HEK293 (cell line): ENCODE data around the gene OSBPL1A.
A peak's percentile ranks its signal among the peaks of the same experiment; 100 is the strongest.

Experiments used
- CTCF ChIA-PET: fragments of 350-600 bp; formaldehyde crosslinking; extraction: SDS; loops from one replicate; lab custom pipeline; 2021; ENCODE audit warnings: antibody characterized with exemption; lab: Yijun Ruan, JAX
- POLR2A ChIA-PET: fragments of 300-600 bp; formaldehyde crosslinking; extraction: SDS; loops from one replicate; lab custom pipeline; 2020; ENCODE audit warnings: antibody characterized with exemption, inconsistent platforms; lab: Yijun Ruan, JAX
- H3K27ac ChIP-seq: fragments of 200-500 bp; sonication (Bioruptor generic); 2 replicates; pipeline ENCODE4 v1.5.1; 2014; ENCODE audit warnings: low read depth, low read length, control low read depth, inconsistent platforms; ENCODE audit errors: extremely low read depth
- H3K36me3 ChIP-seq, 2 experiments: fragments of 200-500 bp in 1 of 2; sonication (Bioruptor generic) in 1 of 2; 1 replicate in 1 of 2; 2 replicates in 1 of 2; pipeline ENCODE4 v1.5.1; 2014 to 2017; ENCODE audit warnings: inconsistent platforms in 2 of 2, low read length in 2 of 2; ENCODE audit not compliant: control insufficient read depth in 2 of 2, insufficient read depth in 1 of 2
- H3K4me1 ChIP-seq: fragments of 200-500 bp; sonication (Bioruptor generic); 2 replicates; pipeline ENCODE4 v1.5.1; 2014; ENCODE audit warnings: mild to moderate bottlenecking, low read length, inconsistent platforms; ENCODE audit not compliant: control insufficient read depth, insufficient read depth
- H3K4me3 ChIP-seq: 2 replicates; pipeline ENCODE4 v1.5.1; 2011; ENCODE audit warnings: low read depth, mild to moderate bottlenecking, control low read depth, low read length, moderate library complexity
- H3K9me3 ChIP-seq: fragments of 200-500 bp; sonication (Bioruptor generic); 2 replicates; pipeline ENCODE4 v1.5.1; 2014; ENCODE audit warnings: low read depth, low read length, inconsistent platforms; ENCODE audit not compliant: control insufficient read depth, insufficient read depth
- MZF1 ChIP-seq: fragments of 450-650 bp; formaldehyde crosslinking; IDR thresholded peaks from 2 replicates; pipeline ENCODE4 v1.5.1; 2017; ENCODE audit warnings: missing biosample characterization, missing genetic modification characterization, borderline replicate concordance
- SP7 ChIP-seq: fragments of 450-650 bp; formaldehyde crosslinking; IDR thresholded peaks from 2 replicates; pipeline ENCODE4 v1.5.1; 2016; ENCODE audit warnings: missing biosample characterization, missing genetic modification characterization
- ZBTB21 ChIP-seq: fragments of 450-650 bp; formaldehyde crosslinking; IDR thresholded peaks from 2 replicates; pipeline ENCODE4 v1.5.1; 2017; ENCODE audit warnings: missing biosample characterization, missing genetic modification characterization
- ZBTB7A ChIP-seq: fragments of 450-650 bp; formaldehyde crosslinking; IDR thresholded peaks from 2 replicates; pipeline ENCODE4 v1.5.1; 2016; ENCODE audit warnings: low read depth, missing biosample characterization, missing genetic modification characterization
- ZIC2 ChIP-seq: fragments of 450-650 bp; formaldehyde crosslinking; IDR thresholded peaks from 2 replicates; pipeline ENCODE4 v1.5.1; 2016; ENCODE audit warnings: missing biosample characterization, missing genetic modification characterization
- ZNF121 ChIP-seq: fragments of 450-650 bp; formaldehyde crosslinking; IDR thresholded peaks from 2 replicates; pipeline ENCODE4 v1.5.1; 2016; ENCODE audit warnings: missing biosample characterization, missing genetic modification characterization
- ZNF138 ChIP-seq: fragments of 450-650 bp; formaldehyde crosslinking; IDR thresholded peaks from 2 replicates; pipeline ENCODE4 v1.5.1; 2016; ENCODE audit warnings: missing biosample characterization, missing genetic modification characterization, borderline replicate concordance
- ZNF146 ChIP-seq: fragments of 450-650 bp; formaldehyde crosslinking; IDR thresholded peaks from 2 replicates; pipeline ENCODE4 v1.5.1; 2016; ENCODE audit warnings: missing biosample characterization, missing genetic modification characterization
- ZNF184 ChIP-seq: fragments of 450-650 bp; IDR thresholded peaks from 2 replicates; pipeline ENCODE4 v1.5.1; 2018; ENCODE audit warnings: missing biosample characterization, mild to moderate bottlenecking, missing genetic modification characterization
- ZNF426 ChIP-seq: fragments of 450-650 bp; formaldehyde crosslinking; IDR thresholded peaks from 2 replicates; pipeline ENCODE4 v1.5.1; 2017; ENCODE audit warnings: missing biosample characterization, missing genetic modification characterization, mild to moderate bottlenecking, inconsistent platforms, moderate library complexity
- ZNF571 ChIP-seq: fragments of 450-650 bp; formaldehyde crosslinking; IDR thresholded peaks from 2 replicates; pipeline ENCODE4 v1.5.0; 2017; ENCODE audit warnings: missing biosample characterization, missing genetic modification characterization
- ZNF701 ChIP-seq: fragments of 450-650 bp; formaldehyde crosslinking; IDR thresholded peaks from 2 replicates; pipeline ENCODE4 v1.5.1; 2016; ENCODE audit warnings: missing biosample characterization, missing genetic modification characterization
- TF ChIP-seq, protein P1 (sequence below): fragments of 450-650 bp; formaldehyde crosslinking; IDR thresholded peaks from 2 replicates; pipeline ENCODE4 v1.5.1; 2016; ENCODE audit warnings: missing biosample characterization, missing genetic modification characterization
- TF ChIP-seq, protein P2 (sequence below): fragments of 450-650 bp; formaldehyde crosslinking; IDR thresholded peaks from 2 replicates; pipeline ENCODE4 v1.5.1; 2016; ENCODE audit warnings: missing biosample characterization, missing genetic modification characterization
- TF ChIP-seq, protein P3 (sequence below): fragments of 450-650 bp; formaldehyde crosslinking; IDR thresholded peaks from 2 replicates; pipeline ENCODE4 v1.5.1; 2017; ENCODE audit warnings: missing biosample characterization, missing genetic modification characterization
- TF ChIP-seq, protein P4 (sequence below): sonication (generic); formaldehyde crosslinking; IDR thresholded peaks from 2 replicates; pipeline ENCODE4 v1.8.1; 2022; ENCODE audit warnings: mild to moderate bottlenecking, moderate library complexity, missing genetic modification reagents
- TF ChIP-seq, protein P5 (sequence below): fragments of 450-650 bp; IDR thresholded peaks from 2 replicates; pipeline ENCODE4 v1.5.1; 2018; ENCODE audit warnings: missing biosample characterization, missing genetic modification characterization
- TF ChIP-seq, protein P6 (sequence below): fragments of 450-650 bp; formaldehyde crosslinking; conservative IDR thresholded peaks from 2 replicates; pipeline ENCODE4 v1.5.1; 2016; ENCODE audit warnings: low read depth, missing biosample characterization, missing genetic modification characterization

OSBPL1A gene

DNA sequence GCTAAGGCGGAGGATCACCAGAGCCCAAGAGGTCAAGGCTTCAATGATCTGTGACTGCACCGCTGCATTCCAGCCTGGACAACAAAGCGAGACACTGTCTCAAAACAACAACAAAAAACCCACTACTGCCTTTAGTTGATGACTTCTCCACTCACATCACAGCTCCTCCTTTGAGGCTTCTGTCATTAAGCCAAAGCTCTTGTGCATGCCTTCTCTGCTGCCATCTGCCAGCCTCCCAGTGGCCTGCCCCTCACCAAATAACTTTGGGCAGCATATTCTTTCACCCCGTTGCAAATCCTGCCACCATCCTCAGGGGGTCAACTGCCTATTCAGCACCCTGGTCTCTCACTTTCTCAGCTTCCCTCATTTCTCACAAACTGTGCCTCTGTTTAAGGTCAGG, 27.5 kb downstream of the OSBPL1A start:
- Histone ChIP-seq H3K9me3 (no peaks in the 10 kb centered on the region), H3K27ac (no peak overlapping the region), H3K36me3 (peaks cover 0 to 23% of the 10 kb centered on the region in 2 experiments; a peak in 2 of 3 replicates), H3K4me3 (no peak overlapping the region), H3K4me1 (no peaks in the 10 kb centered on the region)
- CTCF ChIA-PET: interaction anchor here (0.7 to 3.2 kb wide), 6 partner anchors 10 to 144 kb away, joined by 3 to 16 read pairs (median 4); no protein-coding TSS in a partner anchor
- POLR2A ChIA-PET: no interaction called here
- TF ChIP-seq, protein P1, sequence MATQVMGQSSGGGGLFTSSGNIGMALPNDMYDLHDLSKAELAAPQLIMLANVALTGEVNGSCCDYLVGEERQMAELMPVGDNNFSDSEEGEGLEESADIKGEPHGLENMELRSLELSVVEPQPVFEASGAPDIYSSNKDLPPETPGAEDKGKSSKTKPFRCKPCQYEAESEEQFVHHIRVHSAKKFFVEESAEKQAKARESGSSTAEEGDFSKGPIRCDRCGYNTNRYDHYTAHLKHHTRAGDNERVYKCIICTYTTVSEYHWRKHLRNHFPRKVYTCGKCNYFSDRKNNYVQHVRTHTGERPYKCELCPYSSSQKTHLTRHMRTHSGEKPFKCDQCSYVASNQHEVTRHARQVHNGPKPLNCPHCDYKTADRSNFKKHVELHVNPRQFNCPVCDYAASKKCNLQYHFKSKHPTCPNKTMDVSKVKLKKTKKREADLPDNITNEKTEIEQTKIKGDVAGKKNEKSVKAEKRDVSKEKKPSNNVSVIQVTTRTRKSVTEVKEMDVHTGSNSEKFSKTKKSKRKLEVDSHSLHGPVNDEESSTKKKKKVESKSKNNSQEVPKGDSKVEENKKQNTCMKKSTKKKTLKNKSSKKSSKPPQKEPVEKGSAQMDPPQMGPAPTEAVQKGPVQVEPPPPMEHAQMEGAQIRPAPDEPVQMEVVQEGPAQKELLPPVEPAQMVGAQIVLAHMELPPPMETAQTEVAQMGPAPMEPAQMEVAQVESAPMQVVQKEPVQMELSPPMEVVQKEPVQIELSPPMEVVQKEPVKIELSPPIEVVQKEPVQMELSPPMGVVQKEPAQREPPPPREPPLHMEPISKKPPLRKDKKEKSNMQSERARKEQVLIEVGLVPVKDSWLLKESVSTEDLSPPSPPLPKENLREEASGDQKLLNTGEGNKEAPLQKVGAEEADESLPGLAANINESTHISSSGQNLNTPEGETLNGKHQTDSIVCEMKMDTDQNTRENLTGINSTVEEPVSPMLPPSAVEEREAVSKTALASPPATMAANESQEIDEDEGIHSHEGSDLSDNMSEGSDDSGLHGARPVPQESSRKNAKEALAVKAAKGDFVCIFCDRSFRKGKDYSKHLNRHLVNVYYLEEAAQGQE (tag by site-specific recombination): no peak
- TF ChIP-seq ZNF121 (tag by site-specific recombination): no peak
- TF ChIP-seq ZBTB7A (tag by site-specific recombination): no peak
- no peak for TF ChIP-seq ZNF184 (tag by site-specific recombination)
- TF ChIP-seq, protein P2, sequence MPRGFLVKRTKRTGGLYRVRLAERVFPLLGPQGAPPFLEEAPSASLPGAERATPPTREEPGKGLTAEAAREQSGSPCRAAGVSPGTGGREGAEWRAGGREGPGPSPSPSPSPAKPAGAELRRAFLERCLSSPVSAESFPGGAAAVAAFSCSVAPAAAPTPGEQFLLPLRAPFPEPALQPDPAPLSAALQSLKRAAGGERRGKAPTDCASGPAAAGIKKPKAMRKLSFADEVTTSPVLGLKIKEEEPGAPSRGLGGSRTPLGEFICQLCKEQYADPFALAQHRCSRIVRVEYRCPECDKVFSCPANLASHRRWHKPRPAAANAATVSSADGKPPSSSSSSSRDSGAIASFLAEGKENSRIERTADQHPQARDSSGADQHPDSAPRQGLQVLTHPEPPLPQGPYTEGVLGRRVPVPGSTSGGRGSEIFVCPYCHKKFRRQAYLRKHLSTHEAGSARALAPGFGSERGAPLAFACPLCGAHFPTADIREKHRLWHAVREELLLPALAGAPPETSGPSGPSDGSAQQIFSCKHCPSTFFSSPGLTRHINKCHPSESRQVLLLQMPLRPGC: no peak
- TF ChIP-seq ZNF138 (tag by site-specific recombination): no peak
- TF ChIP-seq ZNF426: no peak
- no peak for TF ChIP-seq ZIC2 (tag by site-specific recombination)
- TF ChIP-seq ZBTB21 (tag by site-specific recombination): no peak
- TF ChIP-seq, protein P3, sequence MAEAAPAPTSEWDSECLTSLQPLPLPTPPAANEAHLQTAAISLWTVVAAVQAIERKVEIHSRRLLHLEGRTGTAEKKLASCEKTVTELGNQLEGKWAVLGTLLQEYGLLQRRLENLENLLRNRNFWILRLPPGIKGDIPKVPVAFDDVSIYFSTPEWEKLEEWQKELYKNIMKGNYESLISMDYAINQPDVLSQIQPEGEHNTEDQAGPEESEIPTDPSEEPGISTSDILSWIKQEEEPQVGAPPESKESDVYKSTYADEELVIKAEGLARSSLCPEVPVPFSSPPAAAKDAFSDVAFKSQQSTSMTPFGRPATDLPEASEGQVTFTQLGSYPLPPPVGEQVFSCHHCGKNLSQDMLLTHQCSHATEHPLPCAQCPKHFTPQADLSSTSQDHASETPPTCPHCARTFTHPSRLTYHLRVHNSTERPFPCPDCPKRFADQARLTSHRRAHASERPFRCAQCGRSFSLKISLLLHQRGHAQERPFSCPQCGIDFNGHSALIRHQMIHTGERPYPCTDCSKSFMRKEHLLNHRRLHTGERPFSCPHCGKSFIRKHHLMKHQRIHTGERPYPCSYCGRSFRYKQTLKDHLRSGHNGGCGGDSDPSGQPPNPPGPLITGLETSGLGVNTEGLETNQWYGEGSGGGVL (tag by site-specific recombination): no peak

DNA sequence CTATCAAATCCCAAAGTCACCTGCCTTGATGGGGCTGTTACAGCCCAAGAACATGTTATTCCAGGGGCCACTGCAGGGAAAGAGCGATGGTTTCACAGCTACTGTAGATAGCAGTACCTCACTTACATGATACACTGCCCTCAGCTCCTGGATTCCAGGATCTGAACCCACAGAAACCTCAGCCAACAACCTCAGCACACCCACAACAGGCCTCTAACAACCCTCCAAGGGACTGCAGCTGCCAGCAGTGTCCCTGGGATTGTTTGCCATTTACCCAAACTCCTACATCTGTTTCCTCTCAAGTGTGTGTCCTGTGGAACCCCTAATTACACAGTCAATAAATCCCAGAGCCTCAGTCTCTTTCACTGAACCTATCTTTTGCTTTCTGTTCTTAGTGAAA, 28.2 kb downstream of the OSBPL1A start:
- POLR2A ChIA-PET: no interaction called here
- TF ChIP-seq MZF1 (no peak), SP7 (tag by site-specific recombination) (0 out of 2 replicates have a peak, but pooled peaks have one; percentile 18)
- TF ChIP-seq, all 188 proteins: peak for 1
- Histone ChIP-seq H3K9me3 (no peaks in the 10 kb centered on the region), H3K36me3 (peaks cover 0 to 20% of the 10 kb centered on the region in 2 experiments; a peak in 2 of 3 replicates), H3K4me3 (no peak overlapping the region), H3K27ac (no peak overlapping the region), H3K4me1 (no peaks in the 10 kb centered on the region)
- CTCF ChIA-PET: interaction anchor here (0.7 to 4.3 kb wide), 8 partner anchors 9 to 145 kb away, joined by 3 to 18 read pairs (median 4); no protein-coding TSS in a partner anchor

DNA sequence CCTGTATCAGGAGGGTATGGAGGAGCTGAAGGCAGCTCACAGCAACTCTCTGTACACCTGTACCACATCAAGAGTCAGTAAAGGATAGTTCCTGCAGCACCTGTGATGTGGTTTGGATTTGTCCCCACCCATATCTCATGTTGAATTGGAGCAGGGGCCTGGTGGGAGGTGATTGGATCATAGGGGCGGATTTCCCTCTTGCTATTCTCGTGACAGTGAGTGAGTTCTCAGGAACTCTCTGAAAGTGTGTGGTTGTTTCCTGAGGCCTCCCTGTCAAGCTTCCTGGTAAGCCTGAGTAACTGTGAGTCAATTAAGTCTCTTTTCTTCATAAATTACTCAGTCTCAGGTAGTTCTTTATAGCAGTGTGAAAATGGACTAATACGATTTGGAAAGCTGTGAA, 28.9 kb downstream of the OSBPL1A start:
- POLR2A ChIA-PET: interaction anchor here (0.6 kb wide), 1 partner anchor 14 kb away, joined by 5 read pairs; no protein-coding TSS in a partner anchor
- no peaks in the 10 kb centered on the region for H3K4me1 ChIP-seq
- no peaks in the 10 kb centered on the region for H3K9me3 ChIP-seq
- H3K27ac ChIP-seq: no peak overlapping the region
- H3K36me3 ChIP-seq: peaks cover 0 to 20% of the 10 kb centered on the region in 2 experiments; a peak in 2 of 3 replicates
- CTCF ChIA-PET: interaction anchor here (1.0 to 4.3 kb wide), 5 partner anchors 9 to 146 kb away, joined by 3 to 18 read pairs (median 7); no protein-coding TSS in a partner anchor
- H3K4me3 ChIP-seq: no peak overlapping the region
- TF ChIP-seq, protein P4, sequence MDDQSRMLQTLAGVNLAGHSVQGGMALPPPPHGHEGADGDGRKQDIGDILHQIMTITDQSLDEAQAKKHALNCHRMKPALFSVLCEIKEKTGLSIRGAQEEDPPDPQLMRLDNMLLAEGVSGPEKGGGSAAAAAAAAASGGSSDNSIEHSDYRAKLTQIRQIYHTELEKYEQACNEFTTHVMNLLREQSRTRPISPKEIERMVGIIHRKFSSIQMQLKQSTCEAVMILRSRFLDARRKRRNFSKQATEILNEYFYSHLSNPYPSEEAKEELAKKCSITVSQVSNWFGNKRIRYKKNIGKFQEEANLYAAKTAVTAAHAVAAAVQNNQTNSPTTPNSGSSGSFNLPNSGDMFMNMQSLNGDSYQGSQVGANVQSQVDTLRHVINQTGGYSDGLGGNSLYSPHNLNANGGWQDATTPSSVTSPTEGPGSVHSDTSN: no peak
- no peak for TF ChIP-seq ZNF146 (tag by site-specific recombination)
- TF ChIP-seq, protein P5, sequence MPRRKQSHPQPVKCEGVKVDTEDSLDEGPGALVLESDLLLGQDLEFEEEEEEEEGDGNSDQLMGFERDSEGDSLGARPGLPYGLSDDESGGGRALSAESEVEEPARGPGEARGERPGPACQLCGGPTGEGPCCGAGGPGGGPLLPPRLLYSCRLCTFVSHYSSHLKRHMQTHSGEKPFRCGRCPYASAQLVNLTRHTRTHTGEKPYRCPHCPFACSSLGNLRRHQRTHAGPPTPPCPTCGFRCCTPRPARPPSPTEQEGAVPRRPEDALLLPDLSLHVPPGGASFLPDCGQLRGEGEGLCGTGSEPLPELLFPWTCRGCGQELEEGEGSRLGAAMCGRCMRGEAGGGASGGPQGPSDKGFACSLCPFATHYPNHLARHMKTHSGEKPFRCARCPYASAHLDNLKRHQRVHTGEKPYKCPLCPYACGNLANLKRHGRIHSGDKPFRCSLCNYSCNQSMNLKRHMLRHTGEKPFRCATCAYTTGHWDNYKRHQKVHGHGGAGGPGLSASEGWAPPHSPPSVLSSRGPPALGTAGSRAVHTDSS (tag by site-specific recombination): no peak
- TF ChIP-seq ZNF571 (tag by site-specific recombination): no peak
- no peak for TF ChIP-seq ZNF701 (tag by site-specific recombination)
- TF ChIP-seq, protein P6, sequence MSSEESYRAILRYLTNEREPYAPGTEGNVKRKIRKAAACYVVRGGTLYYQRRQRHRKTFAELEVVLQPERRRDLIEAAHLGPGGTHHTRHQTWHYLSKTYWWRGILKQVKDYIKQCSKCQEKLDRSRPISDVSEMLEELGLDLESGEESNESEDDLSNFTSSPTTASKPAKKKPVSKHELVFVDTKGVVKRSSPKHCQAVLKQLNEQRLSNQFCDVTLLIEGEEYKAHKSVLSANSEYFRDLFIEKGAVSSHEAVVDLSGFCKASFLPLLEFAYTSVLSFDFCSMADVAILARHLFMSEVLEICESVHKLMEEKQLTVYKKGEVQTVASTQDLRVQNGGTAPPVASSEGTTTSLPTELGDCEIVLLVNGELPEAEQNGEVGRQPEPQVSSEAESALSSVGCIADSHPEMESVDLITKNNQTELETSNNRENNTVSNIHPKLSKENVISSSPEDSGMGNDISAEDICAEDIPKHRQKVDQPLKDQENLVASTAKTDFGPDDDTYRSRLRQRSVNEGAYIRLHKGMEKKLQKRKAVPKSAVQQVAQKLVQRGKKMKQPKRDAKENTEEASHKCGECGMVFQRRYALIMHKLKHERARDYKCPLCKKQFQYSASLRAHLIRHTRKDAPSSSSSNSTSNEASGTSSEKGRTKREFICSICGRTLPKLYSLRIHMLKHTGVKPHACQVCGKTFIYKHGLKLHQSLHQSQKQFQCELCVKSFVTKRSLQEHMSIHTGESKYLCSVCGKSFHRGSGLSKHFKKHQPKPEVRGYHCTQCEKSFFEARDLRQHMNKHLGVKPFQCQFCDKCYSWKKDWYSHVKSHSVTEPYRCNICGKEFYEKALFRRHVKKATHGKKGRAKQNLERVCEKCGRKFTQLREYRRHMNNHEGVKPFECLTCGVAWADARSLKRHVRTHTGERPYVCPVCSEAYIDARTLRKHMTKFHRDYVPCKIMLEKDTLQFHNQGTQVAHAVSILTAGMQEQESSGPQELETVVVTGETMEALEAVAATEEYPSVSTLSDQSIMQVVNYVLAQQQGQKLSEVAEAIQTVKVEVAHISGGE (tag by site-specific recombination): no peak
